Stimulated activated naive CD8-positive, alpha-beta T cell treated with anti-CD3 and anti-CD28 coated beads, Interleukin-15, Interleukin-2, amounts not matched to agents 100 U/mL and 50 U/mL, for 24 hours (primary cell): ENCODE results near the gene LRRC8E.
"Not testable (repeated sequence)": the region's sequence is repeated elsewhere in the genome, so short reads cannot be mapped to it uniquely, and the experiment has no call there.

Source experiments
- ATAC-seq: fragments of 150-1000 bp; cut with Tn5 transposase; one replicate; pipeline ENCODE4 v1.10.0; 2021
- DNase-seq: peaks from one replicate; pipeline ENCODE4 v3.0.0; 2021

LRRC8E gene

GRCh38 chr19:7908742-7909461 is 20.6 kb downstream of the LRRC8E start:
- ATAC-seq (no peak), DNase-seq (no peak)

DNA sequence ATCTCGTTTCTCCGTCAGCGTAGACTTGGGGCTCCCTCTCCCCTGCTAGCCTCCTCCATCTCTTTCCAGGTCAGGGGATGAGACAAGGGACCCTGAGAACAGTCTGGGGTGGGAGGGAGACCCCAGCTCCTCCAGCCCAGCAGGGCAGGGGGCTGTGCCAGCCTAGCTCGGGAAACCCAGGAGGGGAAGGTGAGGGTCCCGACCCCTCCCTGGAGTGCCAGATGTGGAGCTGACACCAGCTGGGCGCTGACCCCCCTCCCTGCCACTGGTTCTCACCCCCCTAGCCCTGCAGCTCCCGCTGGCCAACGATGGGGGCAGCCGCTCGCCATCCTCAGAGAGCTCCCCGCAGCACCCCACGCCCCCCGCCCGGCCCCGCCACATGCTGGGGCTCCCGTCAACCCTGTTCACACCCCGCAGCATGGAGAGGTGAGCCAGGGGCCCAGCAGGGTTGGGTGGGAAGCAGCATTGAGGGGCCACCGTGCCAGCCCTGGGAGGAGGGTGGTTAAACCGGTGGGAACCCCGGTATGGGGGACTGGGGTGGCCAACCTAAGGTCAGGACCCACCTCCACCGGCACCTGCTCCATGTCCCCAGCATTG is 21.3 kb downstream of the LRRC8E start:
- ATAC-seq: no peak
- DNase-seq: no peak

GRCh38 chr19:7910321-7911161 is 22.2 kb downstream of the LRRC8E start:
- ATAC-seq: no peak
- no peak for DNase-seq

DNA sequence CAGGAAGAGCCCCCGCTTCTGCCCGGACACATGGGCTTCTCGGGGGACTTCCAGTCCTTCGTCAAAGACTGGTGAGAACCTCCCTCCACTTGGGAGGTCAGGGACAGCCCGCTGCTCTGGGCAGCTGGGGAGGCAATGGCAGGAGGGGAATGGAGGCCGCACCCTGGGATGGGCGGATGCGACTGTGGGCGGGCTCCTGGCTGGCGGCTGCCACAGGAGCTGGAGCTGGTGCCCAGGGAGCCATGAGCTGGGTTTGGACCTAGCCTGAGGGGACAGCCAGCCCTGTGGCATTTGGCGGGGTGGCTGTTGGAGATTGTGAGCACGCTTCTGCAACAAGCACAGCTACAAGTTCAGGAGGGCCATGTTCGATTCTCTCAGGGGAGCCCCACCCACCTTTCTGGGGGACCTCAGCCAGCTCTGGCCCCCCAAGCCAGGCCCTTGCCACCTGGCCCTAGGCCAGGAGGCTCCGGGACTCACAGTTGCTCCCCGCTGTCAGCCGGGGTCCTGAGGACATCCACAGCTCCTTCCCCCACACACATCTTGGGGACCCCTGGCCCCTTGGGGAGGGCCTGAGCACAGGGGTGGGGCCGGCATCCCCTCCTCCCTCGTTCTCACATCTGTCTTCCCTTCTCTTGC is 23.3 kb downstream of the LRRC8E start:
- DNase-seq: no peak
- no peak for ATAC-seq

- ATAC-seq (no peak), DNase-seq (no peak)
These were observed 23.9 kb downstream of the LRRC8E start for GRCh38 chr19:7912144-7912696.

DNA sequence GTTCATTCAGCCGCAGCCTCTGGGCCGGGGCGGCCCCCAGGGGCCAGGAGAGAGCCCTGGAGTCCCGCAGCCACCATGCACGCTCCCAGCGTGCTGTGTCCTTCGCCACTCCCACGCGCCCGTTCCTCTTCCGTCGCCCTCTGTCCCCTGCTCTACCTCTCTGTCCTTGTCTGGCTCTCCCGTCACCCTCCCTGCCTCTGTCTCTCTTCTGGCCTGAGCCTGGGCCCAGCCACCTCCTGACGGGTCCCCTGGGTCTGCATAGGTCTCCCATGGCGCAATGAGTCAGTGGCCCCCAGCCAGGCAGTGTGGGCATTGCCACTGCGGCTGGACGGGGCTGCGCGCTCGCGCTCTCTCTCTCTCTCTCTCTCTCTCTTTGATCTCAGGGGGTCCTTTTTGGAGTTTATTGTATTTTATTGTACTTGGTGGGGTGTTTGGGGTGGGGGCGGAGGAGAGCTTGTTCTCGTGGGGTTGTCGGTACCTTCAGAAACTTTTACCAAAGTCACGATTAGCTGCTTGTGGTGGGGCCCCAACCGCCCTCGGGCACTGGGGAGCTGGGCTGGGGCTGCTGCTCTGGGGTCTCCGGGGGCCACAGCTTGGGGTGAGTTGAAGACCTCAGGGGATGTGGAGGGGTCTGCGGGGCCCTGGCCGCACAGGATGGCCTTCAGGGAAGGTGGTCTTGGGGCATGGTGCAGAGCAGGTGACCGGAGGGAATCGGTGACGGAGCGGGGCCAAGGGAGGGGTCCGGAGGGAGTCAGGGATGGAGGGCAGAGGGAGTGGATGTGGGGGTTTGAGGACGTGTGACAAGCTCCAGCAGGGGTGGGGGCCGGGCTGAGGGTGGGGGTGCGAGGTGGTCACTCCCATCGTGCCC is 24.6 kb downstream of the LRRC8E start:
- ATAC-seq (no peak), DNase-seq (no peak)

GRCh38 chr19:7913652-7914051 is 25.3 kb downstream of the LRRC8E start:
- DNase-seq: no peak
- no peak for ATAC-seq

DNA sequence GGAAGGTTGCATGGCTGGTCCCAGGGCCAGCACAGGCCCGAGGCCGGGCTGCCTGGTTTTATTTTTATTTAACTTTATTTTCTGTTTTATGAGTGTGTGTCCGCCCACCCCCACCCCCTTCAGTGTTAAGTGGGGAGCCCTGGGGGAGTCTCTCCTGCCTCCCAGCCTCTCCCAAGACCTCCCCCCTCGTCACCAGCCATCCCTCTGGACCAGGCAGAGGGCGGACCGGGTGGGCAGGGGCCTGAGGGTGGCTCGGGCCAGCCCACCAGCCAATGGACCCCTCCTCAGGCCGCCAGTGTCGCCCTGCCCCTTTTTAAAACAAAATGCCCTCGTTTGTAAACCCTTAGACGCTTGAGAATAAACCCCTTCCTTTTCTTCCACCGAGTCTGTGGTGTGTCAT is 25.8 kb downstream of the LRRC8E start:
- DNase-seq (no peak), ATAC-seq (no peak)

DNA sequence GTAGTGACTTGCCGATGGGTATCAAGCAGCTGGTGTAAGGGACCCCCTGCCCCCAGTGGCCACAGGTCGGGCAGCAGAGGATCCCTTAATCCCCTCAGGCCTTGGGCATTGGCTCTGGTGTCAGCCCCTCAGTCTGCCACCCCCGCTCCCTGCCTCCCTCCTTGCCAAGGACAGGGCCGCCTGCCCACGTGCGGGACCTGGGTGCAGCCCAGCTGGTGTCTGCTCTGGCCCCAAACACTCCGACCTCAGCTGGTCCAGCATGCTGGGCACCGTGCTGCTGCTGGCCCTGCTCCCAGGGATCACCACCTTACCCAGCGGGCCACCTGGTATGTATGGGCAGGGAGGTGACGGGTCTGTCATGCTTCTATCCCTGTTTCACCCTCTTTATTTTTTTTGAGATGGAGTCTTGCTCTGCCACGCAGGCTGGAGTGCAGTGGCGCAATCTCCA is 26.3 kb downstream of the LRRC8E start, which contains the start of gene TGFBR3L:
TGFBR3L (plus strand) TSS at position 233 of the 448 bp plus-strand sequence.
- DNase-seq (no peak), ATAC-seq (no peak)

DNA sequence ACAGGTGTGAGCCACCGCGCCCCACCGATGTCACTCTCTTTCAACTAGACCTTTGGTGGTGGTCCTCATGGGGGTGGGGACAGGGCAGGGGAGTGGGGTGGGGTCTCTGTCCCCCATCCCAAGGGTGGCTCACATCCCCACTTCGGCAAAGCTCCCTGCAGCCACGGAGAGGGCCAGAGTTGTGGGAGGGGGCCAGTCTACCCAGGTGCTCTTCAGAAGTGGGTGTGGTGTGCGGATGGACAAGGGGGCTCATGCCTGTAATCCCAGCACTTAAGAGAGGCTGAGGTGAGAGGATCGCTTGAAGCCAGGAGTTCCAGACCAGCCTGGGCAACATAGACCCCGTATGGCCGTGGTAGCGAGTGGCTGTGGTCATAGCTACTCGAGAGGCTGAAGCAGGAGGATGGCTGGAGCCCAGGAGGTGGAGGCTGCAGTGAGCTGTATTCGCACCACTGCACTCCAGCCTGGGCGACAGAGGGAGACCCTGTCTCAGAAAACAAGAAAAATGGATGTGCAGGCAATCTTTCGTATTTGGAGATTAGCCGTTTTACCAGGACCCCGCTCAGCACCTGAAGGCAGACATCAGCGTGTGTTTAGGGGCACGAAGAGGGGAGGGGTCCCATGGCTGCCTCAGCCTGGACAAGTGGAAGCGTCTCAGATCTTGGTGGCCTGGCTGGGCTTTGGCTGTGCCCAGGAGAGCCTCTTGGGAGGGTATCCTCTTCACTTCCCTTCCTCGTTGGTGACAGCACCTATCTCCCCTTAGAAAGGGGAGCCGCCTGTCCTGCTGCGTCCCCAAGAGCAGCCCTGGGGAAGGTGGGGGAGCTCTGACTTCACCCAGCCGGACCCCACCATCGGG is 27.2 kb downstream of the LRRC8E start:
- DNase-seq (no peak), ATAC-seq (no peak)

GRCh38 chr19:7916103-7916954 is 28.0 kb downstream of the LRRC8E start:
- DNase-seq (peak; percentile 73), ATAC-seq (peak; percentile 2)

GRCh38 chr19:7916955-7917266 is 28.6 kb downstream of the LRRC8E start:
- ATAC-seq: no peak

GRCh38 chr19:7917267-7918061 is 29.2 kb downstream of the LRRC8E start:
- DNase-seq: peak; percentile 68
- peak; percentile 21 for ATAC-seq

More at GRCh38 chr19:7916955-7917266, 28.6 kb downstream of the LRRC8E start:
- no peak for DNase-seq

GRCh38 chr19:7918062-7918614 is 29.8 kb downstream of the LRRC8E start:
- not testable (repeated sequence) for ATAC-seq

GRCh38 chr19:7918615-7919421 is 30.5 kb downstream of the LRRC8E start:
- DNase-seq: no peak
- ATAC-seq: no peak

More at GRCh38 chr19:7918062-7918614, 29.8 kb downstream of the LRRC8E start:
- not testable (repeated sequence) for DNase-seq

- peak; percentile 97 for DNase-seq
- ATAC-seq: peak; percentile 67
These were observed 31.6 kb downstream of the LRRC8E start, which contains the start of gene SNAPC2 for GRCh38 chr19:7919610-7920518. SNAPC2 (plus strand) TSS chr19:7920338; CDS start chr19:7920367, 29 bp downstream.
